ENCODE data around the gene SPOCK1. TPM values are rescaled to one million over a fixed set of nuclear protein-coding genes. Genes with fewer than 3 reads are reported as not detected.

Gene SPOCK1
- polyA plus RNA-seq, 1 experiment: 304 TPM

- CTCF ChIA-PET: no interaction called here
- Histone ChIP-seq H3K4me3 (ENCODE audit: low read depth, low read length) (no peak overlapping the region), H3K27me3 (ENCODE audit: control insufficient read depth, insufficient read depth, low read length) (no peaks in the 10 kb centered on the region; the same call in 1 of the 2 replicates), H3K36me3 (ENCODE audit: control insufficient read depth, insufficient read depth, low read length) (no peaks in the 10 kb centered on the region)
- POLR2A ChIA-PET: no interaction called here
- TF ChIP-seq CTCF (IDR thresholded peaks at IDR 0.05; ENCODE audit: insufficient read depth, low read depth, low read length): no peak
- DNase-seq (ENCODE audit: low read depth): no peak
Observed at GRCh38 chr5:137214446-137215189, 284.5 kb downstream of the SPOCK1 start.

- Histone ChIP-seq H3K36me3 (ENCODE audit: control insufficient read depth, insufficient read depth, low read length) (no peaks in the 10 kb centered on the region), H3K4me3 (ENCODE audit: low read depth, low read length) (no peak overlapping the region), H3K27me3 (ENCODE audit: control insufficient read depth, insufficient read depth, low read length) (no peaks in the 10 kb centered on the region; the same call in 1 of the 2 replicates)
- CTCF ChIA-PET: interaction anchor here (1.1 kb wide), 1 partner anchor 107 kb away, joined by 3 read pairs; no protein-coding TSS in a partner anchor
- no peak for TF ChIP-seq CTCF (IDR thresholded peaks at IDR 0.05; ENCODE audit: insufficient read depth, low read depth, low read length)
- POLR2A ChIA-PET: interaction anchor here (0.6 kb wide), 1 partner anchor 20 kb away, joined by 13 read pairs; no protein-coding TSS in a partner anchor
- no peak for DNase-seq (ENCODE audit: low read depth)
Observed at GRCh38 chr5:137212471-137212870, 286.7 kb downstream of the SPOCK1 start.

GRCh38 chr5:137209232-137209809 lies 289.8 kb downstream of the SPOCK1 start:
- Histone ChIP-seq H3K36me3 (ENCODE audit: control insufficient read depth, insufficient read depth, low read length) (no peaks in the 10 kb centered on the region), H3K27me3 (ENCODE audit: control insufficient read depth, insufficient read depth, low read length) (no peaks in the 10 kb centered on the region; the same call in 1 of the 2 replicates), H3K4me3 (ENCODE audit: low read depth, low read length) (no peak overlapping the region)
- no peak for DNase-seq (ENCODE audit: low read depth)
- ChIA-PET POLR2A (no interaction called here), CTCF (interaction anchor here (0.6 to 1.8 kb wide), 3 partner anchors 9 to 278 kb away, joined by 3 to 7 read pairs (median 3); no protein-coding TSS in a partner anchor)
- no peak for TF ChIP-seq CTCF (IDR thresholded peaks at IDR 0.05; ENCODE audit: insufficient read depth, low read depth, low read length)

- TF ChIP-seq CTCF (IDR thresholded peaks at IDR 0.05; ENCODE audit: insufficient read depth, low read depth, low read length): no peak
- Histone ChIP-seq H3K36me3 (ENCODE audit: control insufficient read depth, insufficient read depth, low read length) (no peaks in the 10 kb centered on the region; the same call in 1 of the 2 replicates), H3K4me3 (ENCODE audit: low read depth, low read length) (no peak overlapping the region), H3K27me3 (ENCODE audit: control insufficient read depth, insufficient read depth, low read length) (no peaks in the 10 kb centered on the region; the same call in none of the 2 replicates)
- POLR2A ChIA-PET: no interaction called here
- DNase-seq (ENCODE audit: low read depth): no peak
- CTCF ChIA-PET: interaction anchor here (1.0 to 1.5 kb wide), 3 partner anchors 17 to 113 kb away, joined by 3 read pairs; no protein-coding TSS in a partner anchor
Observed at GRCh38 chr5:137207023-137207760, 291.9 kb downstream of the SPOCK1 start.
